Measurements from ENCODE around the gene C3orf49.

The C3orf49 gene

GRCh38 chr3:63886858-63887257 is 67.8 kb downstream of the C3orf49 start:
- DNase-seq (ENCODE audit: low spot score) = no peak

DNA sequence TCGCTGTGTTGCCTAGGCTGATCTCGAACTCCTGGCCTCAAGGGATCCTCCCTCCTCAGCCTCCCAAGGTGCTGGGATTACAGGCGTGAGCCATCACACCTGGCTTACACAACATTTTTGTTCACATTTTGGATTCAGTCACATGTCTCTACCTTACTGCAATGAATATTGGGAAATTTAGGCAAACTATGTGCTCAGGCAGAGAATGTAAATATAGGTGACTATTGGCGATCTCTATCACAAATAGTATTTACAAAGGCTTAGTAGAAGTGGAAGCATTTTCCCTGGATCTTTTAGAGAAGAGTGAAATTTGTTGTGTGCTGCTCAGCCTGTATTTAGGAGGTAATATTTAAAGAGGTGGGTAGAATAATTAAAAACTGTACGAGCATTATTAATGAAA is 72.4 kb downstream of the C3orf49 start:
- no peak for DNase-seq (ENCODE audit: low spot score)

GRCh38 chr3:63892773-63893352 is 73.8 kb downstream of the C3orf49 start:
- DNase-seq (ENCODE audit: low spot score) = no peak

- DNase-seq (ENCODE audit: low spot score) = no peak
These were observed 76.5 kb downstream of the C3orf49 start for GRCh38 chr3:63895422-63896189.

DNA sequence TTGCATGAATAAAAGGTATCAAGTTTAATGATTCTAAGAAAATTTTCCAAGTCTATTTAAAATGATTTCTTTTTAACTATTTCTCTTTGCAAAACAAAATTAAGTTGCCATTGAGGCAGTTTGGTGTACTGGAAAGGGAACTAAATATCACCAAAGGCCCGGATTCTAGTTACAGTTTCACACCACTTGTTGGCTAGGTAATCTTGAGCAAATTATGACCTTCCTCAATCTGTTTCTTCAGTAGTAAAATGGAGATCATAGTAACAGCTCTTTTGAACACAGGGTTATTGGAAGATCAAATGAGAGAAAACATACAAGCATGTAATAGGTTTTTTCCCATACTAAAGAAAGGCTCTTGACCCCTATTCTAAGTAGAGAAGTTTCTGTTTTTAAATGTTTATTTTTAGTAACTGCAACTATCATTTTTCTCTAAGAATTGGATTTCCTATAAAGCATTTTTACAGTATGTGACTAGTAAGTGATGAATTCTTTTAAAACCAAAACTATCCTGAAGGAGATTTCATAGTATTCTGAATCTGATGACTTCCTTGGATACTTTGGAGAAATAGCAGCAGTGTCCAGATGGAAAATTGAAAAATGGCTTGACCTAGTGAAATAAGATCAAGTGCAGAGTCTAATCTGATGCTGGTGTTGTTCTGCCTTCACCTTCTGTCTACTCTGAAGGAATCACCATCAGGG is 77.4 kb downstream of the C3orf49 start:
- no peak for DNase-seq (ENCODE audit: low spot score)

All from hematopoietic multipotent progenitor cell treated with erythropoietin and hydrocortisone succinate and interleukin-3 and kit ligand, for 15 days (in vitro differentiated cells).